ENCODE results near the gene MGST2. TPM values are rescaled to one million over a fixed set of nuclear protein-coding genes. Genes with fewer than 3 reads are reported as not detected.

Gene MGST2
- total and polyA plus RNA-seq, 2 experiments from 2014 or later, result 4.6 to 19.1 TPM

DNA sequence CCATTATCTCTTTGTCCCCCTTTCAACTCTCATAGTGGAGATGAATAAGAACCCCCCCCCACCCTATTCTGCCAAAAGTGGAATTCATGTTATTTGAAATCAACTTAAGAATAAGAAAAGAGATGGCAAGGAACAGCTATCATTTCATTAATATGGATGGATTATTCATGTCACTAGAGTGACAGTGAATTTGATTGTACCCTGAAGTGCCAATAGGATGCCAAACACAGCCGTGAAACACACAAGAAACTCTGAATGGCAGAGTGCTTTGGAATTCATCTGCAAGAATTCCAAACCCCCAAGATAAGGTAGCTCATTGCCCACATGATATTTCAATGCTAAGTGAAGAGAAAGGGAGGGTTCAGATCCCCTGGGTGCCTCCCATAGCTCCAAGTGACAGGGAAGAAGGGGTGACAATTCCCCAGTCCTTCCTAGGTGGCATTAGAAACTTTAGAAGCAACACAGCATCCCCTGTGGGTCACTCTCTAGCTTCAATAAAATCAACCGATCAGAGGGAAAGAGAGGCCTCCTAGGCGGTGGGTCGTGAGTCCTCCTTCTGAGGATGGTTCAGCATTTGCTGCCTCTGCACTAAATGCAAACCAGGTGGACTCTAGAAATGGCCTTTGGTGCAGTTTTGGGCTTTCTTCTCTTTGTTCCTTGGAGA, 84.3 kb downstream of the MGST2 start:
- no peaks in the 10 kb centered on the region for H3F3A ChIP-seq (replicated peaks; ENCODE audit: low read depth)
- DNase-seq (ENCODE audit: low spot score) (no peak), ATAC-seq (peak; percentile 31; the same call in 2 of the 3 replicates)
- H3K4me3 ChIP-seq, result no peak overlapping the region
- no peaks in the 10 kb centered on the region for H3K36me3 Mint-ChIP-seq (ENCODE audit: low read depth)
- no peaks in the 10 kb centered on the region for H3K9me2 ChIP-seq (ENCODE audit: insufficient read depth)
- H3K4me2 ChIP-seq, result no peak overlapping the region
- H3K79me2 ChIP-seq (replicated peaks; ENCODE audit: insufficient read depth), result no peaks in the 10 kb centered on the region
- H3K36me3 ChIP-seq (ENCODE audit: insufficient read depth), result no peaks in the 10 kb centered on the region
- H3K27me3 ChIP-seq (ENCODE audit: insufficient read depth), result no peaks in the 10 kb centered on the region
- H4K20me1 ChIP-seq (replicated peaks; ENCODE audit: insufficient read depth), result no peaks in the 10 kb centered on the region
- no peak overlapping the region for H2AFZ ChIP-seq
- H3K4me1 Mint-ChIP-seq, result peaks cover 16% of the 10 kb centered on the region
- no peak overlapping the region for H3K27ac Mint-ChIP-seq
- TF ChIP-seq, protein P1, sequence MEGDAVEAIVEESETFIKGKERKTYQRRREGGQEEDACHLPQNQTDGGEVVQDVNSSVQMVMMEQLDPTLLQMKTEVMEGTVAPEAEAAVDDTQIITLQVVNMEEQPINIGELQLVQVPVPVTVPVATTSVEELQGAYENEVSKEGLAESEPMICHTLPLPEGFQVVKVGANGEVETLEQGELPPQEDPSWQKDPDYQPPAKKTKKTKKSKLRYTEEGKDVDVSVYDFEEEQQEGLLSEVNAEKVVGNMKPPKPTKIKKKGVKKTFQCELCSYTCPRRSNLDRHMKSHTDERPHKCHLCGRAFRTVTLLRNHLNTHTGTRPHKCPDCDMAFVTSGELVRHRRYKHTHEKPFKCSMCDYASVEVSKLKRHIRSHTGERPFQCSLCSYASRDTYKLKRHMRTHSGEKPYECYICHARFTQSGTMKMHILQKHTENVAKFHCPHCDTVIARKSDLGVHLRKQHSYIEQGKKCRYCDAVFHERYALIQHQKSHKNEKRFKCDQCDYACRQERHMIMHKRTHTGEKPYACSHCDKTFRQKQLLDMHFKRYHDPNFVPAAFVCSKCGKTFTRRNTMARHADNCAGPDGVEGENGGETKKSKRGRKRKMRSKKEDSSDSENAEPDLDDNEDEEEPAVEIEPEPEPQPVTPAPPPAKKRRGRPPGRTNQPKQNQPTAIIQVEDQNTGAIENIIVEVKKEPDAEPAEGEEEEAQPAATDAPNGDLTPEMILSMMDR (conservative IDR thresholded peaks at IDR 0.05; ENCODE audit: low read depth in 2 of 2), result peak in 1 of 2 experiments; percentile 36; a peak in 2 of 4 replicates
- TF ChIP-seq NANOG (IDR thresholded peaks at IDR 0.05; ENCODE audit: borderline replicate concordance) (no peak), ZNF331 (CRISPR knock-in tag; IDR thresholded peaks at IDR 0.05; ENCODE audit: low read depth) (no peak), JUNB (IDR thresholded peaks at IDR 0.05; ENCODE audit: unreplicated experiment) (no peak), REST (IDR thresholded peaks at IDR 0.05; ENCODE audit: unreplicated experiment) (no peak), POLR2AphosphoS5 (IDR thresholded peaks at IDR 0.05; ENCODE audit: low read depth) (no peak)
- peaks cover 3% of the 10 kb centered on the region for H3K27me3 Mint-ChIP-seq (ENCODE audit: insufficient read depth, low read depth, poor library complexity)
- no peaks in the 10 kb centered on the region for H3K9me3 Mint-ChIP-seq
- H3K4me1 ChIP-seq (ENCODE audit: insufficient read depth), result peaks cover 8% of the 10 kb centered on the region; the same call in 1 of the 2 replicates
- H3K4me3 Mint-ChIP-seq, result no peak overlapping the region
- no peak overlapping the region for H3K27ac ChIP-seq (ENCODE audit: low read depth)

DNA sequence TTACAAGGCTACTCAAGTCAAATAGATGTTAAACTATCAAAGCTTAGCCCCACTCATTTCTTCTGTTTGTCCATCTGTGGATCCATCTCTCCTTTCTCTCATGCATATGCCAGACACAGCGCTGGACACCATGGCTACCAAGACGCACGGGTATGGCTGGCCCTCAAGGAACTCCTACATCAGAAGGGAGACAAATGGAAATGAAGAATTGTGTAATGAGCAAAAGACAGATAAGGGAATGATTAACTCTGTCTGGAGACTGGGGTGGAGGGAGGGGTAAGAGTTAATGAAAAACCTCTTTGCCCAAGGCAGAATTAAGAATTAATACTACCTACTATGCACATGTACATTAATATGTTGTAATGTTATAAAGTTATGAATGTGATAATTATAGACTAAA, 88.1 kb downstream of the MGST2 start:
- Histone ChIP-seq H3K4me3 (no peak overlapping the region), H3K4me2 (no peak overlapping the region), H3K27me3 (ENCODE audit: insufficient read depth) (no peaks in the 10 kb centered on the region), H3K27ac (ENCODE audit: low read depth) (no peak overlapping the region), H3K79me2 (replicated peaks; ENCODE audit: insufficient read depth) (no peaks in the 10 kb centered on the region), H3K9me2 (ENCODE audit: insufficient read depth) (no peaks in the 10 kb centered on the region), H4K20me1 (replicated peaks; ENCODE audit: insufficient read depth) (no peaks in the 10 kb centered on the region), H2AFZ (no peak overlapping the region), H3K36me3 (ENCODE audit: insufficient read depth) (no peaks in the 10 kb centered on the region), H3K4me1 (ENCODE audit: insufficient read depth) (no peaks in the 10 kb centered on the region), H3F3A (replicated peaks; ENCODE audit: low read depth) (no peaks in the 10 kb centered on the region)
- Mint-ChIP-seq H3K4me3 (no peak overlapping the region), H3K27me3 (ENCODE audit: insufficient read depth, low read depth, poor library complexity) (peaks cover 2% of the 10 kb centered on the region), H3K36me3 (ENCODE audit: low read depth) (no peaks in the 10 kb centered on the region), H3K9me3 (no peaks in the 10 kb centered on the region), H3K4me1 (peaks cover 8% of the 10 kb centered on the region), H3K27ac (no peak overlapping the region)
- no peak for TF ChIP-seq ZNF331 (CRISPR knock-in tag; IDR thresholded peaks at IDR 0.05; ENCODE audit: low read depth)
- TF ChIP-seq STAT1 (IDR thresholded peaks at IDR 0.05; ENCODE audit: unreplicated experiment), result no peak
- no peak for TF ChIP-seq EZH2 (IDR thresholded peaks at IDR 0.05; ENCODE audit: low read depth, unreplicated experiment)
- no peak for TF ChIP-seq ZNF114 (CRISPR knock-in tag; IDR thresholded peaks at IDR 0.05)
- ATAC-seq, result no peak
- DNase-seq (ENCODE audit: low spot score), result no peak

Other genes with a start within 250 kb of the MGST2 start
- gene RAB33B, start 211.7 kb upstream of the MGST2 start, total RNA-seq (2014; rRNA removed; shearing (Covaris generic)), result 17.5 and 19.1 TPM in 2 replicates
- 9.9 TPM in 2 replicates for gene RAB33B, start 211.7 kb upstream of the MGST2 start, polyA plus RNA-seq (2016; fragmentation: Nextera tagmentation; extraction: Ambion mirVana)
- gene SETD7, start 109.6 kb upstream of the MGST2 start, total RNA-seq (2014; rRNA removed; shearing (Covaris generic)), result 4.2 and 4.5 TPM in 2 replicates
- 0.99 and 1.1 TPM in 2 replicates for gene SETD7, start 109.6 kb upstream of the MGST2 start, polyA plus RNA-seq (2016; fragmentation: Nextera tagmentation; extraction: Ambion mirVana)

All from GM23338 (cell line).